H9 (cell line): ENCODE measurements around the gene PIN4. TPM values are rescaled to one million over a fixed set of nuclear protein-coding genes. Genes with fewer than 3 reads are reported as not detected.

Experiments used
- DNase-seq: peaks from one replicate; pipeline ENCODE4 v3.0.0-alpha.2; 2017
- H2AFZ ChIP-seq: one replicate; pipeline ENCODE4 v1.6.1; 2013; ENCODE audit warnings: mild to moderate bottlenecking, low read length, control low read depth, moderate library complexity
- H2AK5ac ChIP-seq: 2 replicates; pipeline ENCODE4 v1.6.1; 2013; ENCODE audit warnings: low read length, control low read depth, mixed read lengths; ENCODE audit not compliant: insufficient read length
- H2BK120ac ChIP-seq: one replicate; pipeline ENCODE4 v1.6.1; 2013; ENCODE audit warnings: low read depth, mild to moderate bottlenecking, low read length, control low read depth, inconsistent platforms; ENCODE audit not compliant: poor library complexity, severe bottlenecking
- H2BK12ac ChIP-seq: 2 replicates; pipeline ENCODE4 v1.6.1; 2013; ENCODE audit warnings: low read length, control low read depth, mixed read lengths, low read depth; ENCODE audit not compliant: insufficient read length
- H2BK15ac ChIP-seq: 2 replicates; pipeline ENCODE4 v1.6.1; 2013; ENCODE audit warnings: low read depth, low read length, control low read depth
- H2BK20ac ChIP-seq: one replicate; pipeline ENCODE4 v1.6.1; 2013; ENCODE audit warnings: low read depth, mild to moderate bottlenecking, low read length, control low read depth, inconsistent platforms; ENCODE audit not compliant: poor library complexity, severe bottlenecking
- H2BK5ac ChIP-seq: 2 replicates; pipeline ENCODE4 v1.6.1; 2013; ENCODE audit warnings: low read length, control low read depth, mixed read lengths; ENCODE audit not compliant: insufficient read length
- H3K14ac ChIP-seq: 2 replicates; pipeline ENCODE4 v1.6.1; 2013; ENCODE audit warnings: low read length, control low read depth; ENCODE audit not compliant: insufficient read depth
- H3K18ac ChIP-seq: 2 replicates; pipeline ENCODE4 v1.6.1; 2013; ENCODE audit warnings: low read depth, mild to moderate bottlenecking, mixed read lengths, low read length, control low read depth; ENCODE audit not compliant: insufficient read length
- H3K23ac ChIP-seq: 2 replicates; pipeline ENCODE4 v1.6.1; 2013; ENCODE audit warnings: low read length, control low read depth, mixed read lengths, low read depth; ENCODE audit not compliant: insufficient read length
- H3K23me2 ChIP-seq: 2 replicates; pipeline ENCODE4 v1.6.1; 2013; ENCODE audit warnings: low read depth, mild to moderate bottlenecking, mixed read lengths, low read length, control low read depth; ENCODE audit not compliant: insufficient read length, poor library complexity, severe bottlenecking
- H3K27ac ChIP-seq: 2 replicates; pipeline ENCODE4 v1.5.1; 2013; ENCODE audit warnings: low read length, control low read depth, mixed read lengths, low read depth; ENCODE audit not compliant: insufficient read length
- H3K27me3 ChIP-seq: 2 replicates; pipeline ENCODE4 v1.6.1; 2013; ENCODE audit warnings: low read length, control low read depth, inconsistent platforms; ENCODE audit not compliant: insufficient read depth
- H3K4ac ChIP-seq: 2 replicates; pipeline ENCODE4 v1.6.1; 2013; ENCODE audit warnings: low read depth, mild to moderate bottlenecking, control low read depth, inconsistent platforms, low read length, moderate library complexity
- H3K4me1 ChIP-seq: 2 replicates; pipeline ENCODE4 v1.6.1; 2013; ENCODE audit warnings: low read length, control low read depth, inconsistent platforms; ENCODE audit not compliant: insufficient read depth
- H3K4me2 ChIP-seq: 2 replicates; pipeline ENCODE4 v1.6.1; 2013; ENCODE audit warnings: low read length, control low read depth, mixed read lengths; ENCODE audit not compliant: insufficient read length, insufficient read depth
- H3K56ac ChIP-seq: 2 replicates; pipeline ENCODE4 v1.6.1; 2013; ENCODE audit warnings: low read depth, mild to moderate bottlenecking, mixed read lengths, low read length, control low read depth; ENCODE audit not compliant: insufficient read length
- H3K79me1 ChIP-seq: 2 replicates; pipeline ENCODE4 v1.6.1; 2013; ENCODE audit warnings: low read depth, mild to moderate bottlenecking, moderate library complexity, low read length, control low read depth, inconsistent platforms; ENCODE audit not compliant: insufficient read depth, poor library complexity, severe bottlenecking
- H3K79me2 ChIP-seq: 2 replicates; pipeline ENCODE4 v1.6.1; 2013; ENCODE audit warnings: low read length, control low read depth, inconsistent platforms; ENCODE audit not compliant: insufficient read depth
- H3K9ac ChIP-seq: 2 replicates; pipeline ENCODE4 v1.6.1; 2013; ENCODE audit warnings: low read length, control low read depth, mixed read lengths; ENCODE audit not compliant: insufficient read length; ENCODE audit errors: extremely low read depth
- H3K9me3 ChIP-seq: one replicate; pipeline ENCODE4 v1.6.1; 2013; ENCODE audit warnings: low read depth, low read length, inconsistent platforms; ENCODE audit not compliant: control insufficient read depth
- H3T11ph ChIP-seq: one replicate; pipeline ENCODE4 v1.6.1; 2013; ENCODE audit warnings: mild to moderate bottlenecking, low read length, control low read depth, inconsistent platforms
- H4K20me1 ChIP-seq: one replicate; pipeline ENCODE4 v1.6.1; 2013; ENCODE audit not compliant: control insufficient read depth, insufficient read length, insufficient read depth
- H4K5ac ChIP-seq: 2 replicates; pipeline ENCODE4 v1.6.1; 2013; ENCODE audit warnings: low read depth, mild to moderate bottlenecking, mixed read lengths, low read length, control low read depth; ENCODE audit not compliant: insufficient read length
- H4K8ac ChIP-seq: replicated peaks from 2 replicates; pipeline ENCODE4 v1.6.1; 2013; ENCODE audit warnings: low read length, control low read depth, mixed read lengths, low read depth; ENCODE audit not compliant: insufficient read length
- H4K91ac ChIP-seq: 2 replicates; pipeline ENCODE4 v1.6.1; 2013; ENCODE audit warnings: low read depth, mild to moderate bottlenecking, moderate library complexity, mixed read lengths, low read length, control low read depth; ENCODE audit not compliant: insufficient read length
- H3K27ac Mint-ChIP-seq, 3 experiments: 2 replicates in 2 of 3; 3 replicates in 1 of 3; pipeline ENCODE4 v1.8.0; 2020 to 2021; ENCODE audit warnings: mixed read lengths in 3 of 3, mild to moderate bottlenecking in 1 of 3, moderate library complexity in 1 of 3
- H3K27me3 Mint-ChIP-seq: 2 replicates; pipeline ENCODE4 v1.8.0; 2021; ENCODE audit warnings: low read depth, mild to moderate bottlenecking, moderate library complexity, mixed read lengths
- H3K36me3 Mint-ChIP-seq, 3 experiments: 2 replicates in 2 of 3; 3 replicates in 1 of 3; pipeline ENCODE4 v1.8.0; 2020 to 2021; ENCODE audit warnings: low read depth in 3 of 3, mixed read lengths in 3 of 3; ENCODE audit not compliant: insufficient read depth in 1 of 3
- H3K4me1 Mint-ChIP-seq, 2 experiments: 2 replicates each; pipeline ENCODE4 v1.8.0; 2020; ENCODE audit warnings: mixed read lengths in 2 of 2
- H3K4me3 Mint-ChIP-seq, 2 experiments: 2 replicates in 1 of 2; 3 replicates in 1 of 2; pipeline ENCODE4 v1.8.0; 2020 to 2021; ENCODE audit warnings: mild to moderate bottlenecking in 2 of 2, mixed read lengths in 2 of 2, moderate library complexity in 1 of 2
- H3K9me3 Mint-ChIP-seq, 2 experiments: 2 replicates in 1 of 2; 3 replicates in 1 of 2; pipeline ENCODE4 v1.8.0; 2020; ENCODE audit warnings: mild to moderate bottlenecking in 2 of 2, mixed read lengths in 2 of 2, moderate library complexity in 1 of 2
- CTCF ChIP-seq: fragments of 200-600 bp; sonication (generic); conservative IDR thresholded peaks from 3 replicates; pipeline ENCODE4 v1.8.0; 2021; ENCODE audit warnings: antibody characterized with exemption, mild to moderate bottlenecking
- WGBS: extraction: QIAGEN DNeasy Blood & Tissue Kit; methylation state at CpG from one replicate; pipeline ENCODE4 v1.1.7; 2013; ENCODE audit warnings: missing lambda C conversion rate, low lambda C conversion rate, mixed read lengths; ENCODE audit not compliant: insufficient read length; ENCODE audit errors: extremely low coverage; 5-methylcytosine and 5-hydroxymethylcytosine counted together
- total RNA-seq: library from RNA; stranded (reverse); gene quantifications from 2 replicates; pipeline ENCODE4 v1.2.1, GENCODE V29; 2021

The PIN4 gene
- total RNA-seq, 1 experiment from 2014 or later, result 16.3 TPM

GRCh38 chrX:72238183-72238582 is 56.6 kb downstream of the PIN4 start:
- Histone ChIP-seq H4K91ac (no peak overlapping the region), H4K8ac (no peak overlapping the region), H2BK20ac (no peak overlapping the region), H3T11ph (no peak overlapping the region), H3K4ac (no peak overlapping the region), H2AFZ (no peak overlapping the region), H3K79me1 (no peaks in the 10 kb centered on the region), H2BK15ac (no peak overlapping the region), H3K4me2 (peak overlapping the region; percentile 44), H2BK120ac (no peak overlapping the region), H4K5ac (no peak overlapping the region), H3K14ac (no peak overlapping the region), H3K4me1 (no peaks in the 10 kb centered on the region), H3K56ac (no peak overlapping the region), H3K9me3 (peaks cover 6% of the 10 kb centered on the region), H3K18ac (no peak overlapping the region), H4K20me1 (no peaks in the 10 kb centered on the region), H2AK5ac (no peak overlapping the region), H2BK5ac (no peak overlapping the region), H2BK12ac (no peak overlapping the region), H3K79me2 (peaks cover 4% of the 10 kb centered on the region; the same call in 1 of the 2 replicates), H3K27me3 (no peaks in the 10 kb centered on the region), H3K23me2 (peaks cover 3% of the 10 kb centered on the region), H3K9ac (peak overlapping the region; percentile 82), H3K23ac (no peak overlapping the region), H3K27ac (no peak overlapping the region)
- Mint-ChIP-seq H3K9me3 (peaks cover 64 to 75% of the 10 kb centered on the region in 2 experiments), H3K27me3 (no peaks in the 10 kb centered on the region), H3K36me3 (peaks cover 26 to 39% (median 31%) of the 10 kb centered on the region in 3 experiments), H3K4me1 (peaks cover 0 to 6% of the 10 kb centered on the region in 2 experiments; a peak in 2 of 4 replicates), H3K27ac (peak overlapping the region in 1 of 3 experiments; percentile 61; a peak in 2 of 7 replicates), H3K4me3 (peak overlapping the region; percentile 83 to 89)
- DNase-seq, result no peak
- WGBS, result no CpG with 5 or more reads among the region's 6 CpGs
- no peak for TF ChIP-seq CTCF
